Amniotic stem cell (primary cell): ENCODE measurements around the gene GABRR3.
"Not testable (repeated sequence)": the region's sequence is repeated elsewhere in the genome, so short reads cannot be mapped to it uniquely, and the experiment has no call there.

Experiments
- DNase-seq: peaks from one replicate; lab custom pipeline; 2025; lab: John Stamatoyannopoulos, UW

Gene GABRR3

DNA sequence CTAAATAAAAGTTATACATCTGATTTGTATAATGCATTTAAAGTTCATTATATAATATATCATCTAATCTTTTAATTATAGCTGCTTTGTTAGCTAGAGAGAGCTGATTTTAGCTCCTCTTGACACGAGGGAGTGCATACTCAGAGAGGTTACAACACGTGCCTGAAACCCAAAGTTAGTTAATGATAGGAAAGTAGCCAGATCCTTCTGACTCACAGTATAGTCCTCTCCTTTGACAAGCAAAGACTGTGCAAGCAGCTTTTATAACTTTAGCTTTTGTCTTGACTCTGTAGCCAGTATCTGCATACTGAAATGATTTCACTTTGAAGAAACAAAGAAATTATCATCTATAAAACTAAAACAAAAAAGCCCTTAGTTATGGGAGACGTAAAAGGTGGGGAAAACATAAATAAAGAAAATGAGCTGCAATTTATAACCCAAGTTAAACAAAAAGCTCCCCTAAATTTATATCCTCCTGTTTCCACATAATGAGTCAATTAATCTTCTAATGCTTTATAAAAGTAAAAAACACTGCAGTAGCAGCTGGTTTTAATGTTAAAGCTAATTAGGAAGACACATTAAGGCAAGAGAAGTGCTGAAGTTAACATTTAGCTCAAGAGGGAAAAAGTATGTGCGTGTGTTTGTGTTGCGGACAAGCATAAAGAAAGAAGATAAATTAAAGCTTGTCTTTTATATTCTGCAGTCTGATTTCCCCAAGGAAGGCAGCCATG is 13.1 kb downstream of the GABRR3 start:
- DNase-seq, result no peak

DNA sequence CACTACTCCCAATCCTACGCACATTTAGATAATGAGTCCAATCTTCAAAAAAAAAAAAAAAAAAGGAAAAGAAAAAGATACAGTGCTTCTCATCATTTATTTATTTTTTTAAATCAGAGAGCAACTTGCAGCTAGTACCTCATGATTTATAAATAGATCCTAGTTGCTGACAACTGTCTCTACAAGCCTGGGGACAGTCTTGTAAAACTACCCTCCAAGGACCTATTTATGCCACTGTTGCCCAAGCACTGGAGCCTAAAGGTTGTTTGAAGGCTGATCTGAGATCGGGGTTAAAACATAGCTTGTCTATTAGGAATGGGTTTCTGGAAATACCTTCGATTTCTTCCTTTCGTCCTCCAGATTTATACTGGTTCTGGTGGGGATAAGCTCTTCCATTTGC is 14.7 kb downstream of the GABRR3 start:
- no peak for DNase-seq

DNA sequence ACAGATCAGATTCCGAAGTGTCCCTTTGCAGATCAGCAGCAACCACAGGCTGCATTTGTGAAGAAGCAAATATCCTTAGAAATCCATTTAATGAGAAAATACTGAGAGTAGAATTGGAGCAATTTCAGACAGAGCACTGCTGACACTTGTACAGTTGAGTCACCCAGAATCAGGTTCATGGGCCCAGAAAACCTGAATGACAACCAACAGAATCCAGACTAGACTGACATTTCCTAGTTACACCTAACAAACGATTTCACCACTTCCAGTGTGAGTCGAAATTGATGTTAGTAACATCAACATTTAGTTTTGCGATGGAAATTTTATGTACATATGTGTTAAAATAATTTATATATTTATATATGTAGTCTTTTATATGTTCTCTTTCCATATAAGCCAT is 16.8 kb downstream of the GABRR3 start:
- no peak for DNase-seq

- DNase-seq, result no peak
Measured at GRCh38 chr3:98014268-98014585, 20.9 kb downstream of the GABRR3 start.

DNA sequence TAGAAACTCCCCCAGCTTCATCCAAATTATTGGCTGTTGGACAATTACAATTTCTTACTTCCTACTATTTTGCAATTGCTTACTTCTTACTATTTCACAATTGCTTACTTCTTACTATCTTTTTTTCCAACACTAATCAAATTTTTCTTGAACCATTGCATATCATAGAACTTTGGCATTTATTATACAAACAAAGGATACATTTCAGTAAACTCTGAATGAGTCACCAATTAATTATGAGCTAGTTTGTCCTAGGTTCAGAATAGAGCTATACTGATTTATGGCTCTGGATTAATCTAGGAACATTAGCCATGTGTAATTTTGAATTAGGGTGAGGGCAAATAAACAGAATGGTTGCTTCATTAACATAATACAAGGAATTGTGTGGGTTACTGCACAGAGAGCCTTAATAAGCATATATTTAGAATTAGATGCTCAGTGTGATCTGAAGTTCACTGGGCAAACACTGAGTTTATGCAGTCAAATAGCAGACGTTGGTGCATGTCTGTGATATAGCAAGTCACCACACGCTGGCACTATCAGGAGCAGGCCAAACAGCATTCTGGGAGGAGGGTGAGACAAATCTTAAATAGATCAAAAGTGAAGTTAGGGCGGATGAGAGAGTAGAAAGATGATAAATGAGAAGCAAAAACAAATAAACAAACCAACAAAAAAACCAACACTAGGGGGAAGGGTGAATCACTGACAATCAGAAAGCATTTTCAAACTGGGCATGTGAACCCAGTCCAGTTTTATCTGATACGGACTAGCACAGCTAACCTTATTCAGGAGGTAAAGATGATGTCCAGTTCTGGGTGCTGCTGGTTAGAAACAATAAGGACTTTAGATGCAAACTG is 21.5 kb downstream of the GABRR3 start:
- no peak for DNase-seq

- no peak for DNase-seq
Measured at GRCh38 chr3:98012979-98013378, 22.1 kb downstream of the GABRR3 start.

GRCh38 chr3:98010883-98011449 is 24.1 kb downstream of the GABRR3 start:
- not testable (repeated sequence) for DNase-seq

DNA sequence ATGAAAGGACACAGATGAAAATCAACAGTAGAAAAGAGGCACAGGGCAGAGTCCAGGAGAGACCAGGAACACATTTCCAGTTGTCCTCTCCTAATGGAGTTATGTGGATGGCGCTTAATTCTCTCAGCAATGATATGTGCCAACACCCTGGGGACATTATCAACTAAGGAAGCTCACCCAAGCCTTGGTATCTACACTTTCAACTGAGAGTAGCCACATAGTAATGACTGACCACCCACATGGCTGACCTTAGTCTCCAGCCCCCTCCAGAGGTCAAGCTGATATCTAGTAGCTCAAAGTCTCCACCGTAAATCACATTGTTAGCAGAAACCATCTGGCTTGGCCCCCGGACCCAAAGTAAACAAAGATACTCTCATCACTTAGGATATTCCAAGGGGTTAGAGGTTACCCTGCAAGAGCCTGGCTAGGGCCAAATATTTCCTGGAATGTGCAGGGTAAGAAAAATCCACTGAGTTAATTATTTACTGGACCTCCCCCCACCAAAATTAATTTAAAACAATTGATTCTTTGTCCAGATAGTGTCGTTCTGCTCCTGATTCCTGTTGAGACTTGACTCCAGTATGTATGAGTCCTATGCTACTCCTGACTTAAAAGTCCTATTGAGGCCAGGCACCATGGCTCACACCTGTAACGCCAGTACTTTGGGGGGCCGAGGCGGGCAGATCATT is 24.8 kb downstream of the GABRR3 start:
- DNase-seq, result no peak

DNA sequence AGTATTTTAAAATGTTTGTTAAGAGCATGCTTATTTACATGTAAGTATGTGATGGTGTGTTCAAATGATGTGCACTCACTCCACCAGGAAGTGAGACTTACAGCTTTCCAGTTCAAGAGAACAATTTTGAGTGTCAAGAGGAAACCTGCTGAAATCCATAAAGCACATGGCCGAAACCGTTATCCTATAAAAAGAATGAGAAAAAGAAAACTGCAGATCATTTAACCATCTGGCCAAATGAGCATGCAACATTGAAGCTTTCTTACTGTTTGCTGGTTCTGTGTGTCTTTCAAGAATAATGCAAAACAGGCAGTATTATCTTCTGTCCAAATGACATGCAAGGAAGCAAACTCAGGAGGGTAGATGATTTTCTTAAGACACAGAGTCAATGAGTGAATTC is 26.3 kb downstream of the GABRR3 start:
- no peak for DNase-seq

GRCh38 chr3:98005438-98005837 is 29.7 kb downstream of the GABRR3 start:
- DNase-seq, result no peak

DNA sequence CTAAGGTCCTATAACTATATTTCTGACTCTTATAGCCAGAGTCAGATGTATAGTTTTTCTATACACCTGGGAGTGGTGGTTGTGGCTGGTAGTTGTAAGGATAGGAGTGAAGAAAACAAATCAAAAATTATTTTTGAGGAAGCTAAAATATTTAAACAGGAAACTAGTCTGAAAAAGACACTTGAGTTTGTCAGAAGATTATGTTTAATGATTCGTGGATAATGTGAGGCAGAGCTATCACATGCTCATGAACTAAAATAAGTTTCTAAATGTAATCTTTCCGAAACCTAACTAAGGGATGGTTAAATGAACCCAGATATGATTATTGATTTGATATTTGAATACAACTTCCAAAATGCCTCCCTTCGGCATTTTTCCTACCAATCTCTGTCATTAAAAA is 30.4 kb downstream of the GABRR3 start:
- no peak for DNase-seq

- no peak for DNase-seq
Measured at GRCh38 chr3:98003306-98003969, 31.7 kb downstream of the GABRR3 start.

DNA sequence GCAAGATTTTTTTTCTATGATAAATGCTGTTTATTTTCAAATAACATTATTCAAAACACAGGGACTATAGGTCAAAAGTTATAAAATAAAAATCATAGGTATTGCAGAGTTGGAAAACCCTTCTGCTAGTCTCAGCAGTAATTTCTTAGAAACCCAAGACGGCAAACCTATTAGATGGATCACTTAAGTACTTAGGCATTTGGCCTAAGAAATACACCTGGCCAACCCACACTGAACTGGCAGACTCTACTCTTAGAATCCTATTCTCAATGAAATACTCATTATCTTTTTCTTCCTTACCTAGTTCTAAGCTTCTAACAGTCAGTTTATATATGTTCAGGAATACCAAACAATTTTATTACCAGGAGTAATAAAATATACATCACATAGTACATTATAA is 32.4 kb downstream of the GABRR3 start:
- DNase-seq, result no peak

DNA sequence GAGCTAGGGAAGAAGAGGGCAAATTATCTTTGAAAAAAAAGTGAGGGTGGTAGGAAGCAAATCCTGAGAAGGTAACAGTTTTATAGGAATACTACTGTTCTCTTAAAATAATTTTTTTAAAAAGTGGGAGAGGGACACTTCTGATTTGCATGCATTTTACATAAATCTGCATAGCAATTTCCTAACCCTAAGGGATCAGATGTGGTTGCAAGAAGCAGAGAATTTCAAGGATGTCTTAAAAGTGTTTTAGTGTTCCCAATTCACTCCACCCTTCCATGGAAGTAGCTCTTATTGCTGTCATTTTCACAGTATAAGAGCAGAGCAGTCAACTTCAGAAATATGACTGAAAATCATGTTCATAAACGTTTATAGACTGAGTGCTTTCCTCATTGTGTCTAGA is 35.1 kb downstream of the GABRR3 start:
- DNase-seq, result no peak

DNA sequence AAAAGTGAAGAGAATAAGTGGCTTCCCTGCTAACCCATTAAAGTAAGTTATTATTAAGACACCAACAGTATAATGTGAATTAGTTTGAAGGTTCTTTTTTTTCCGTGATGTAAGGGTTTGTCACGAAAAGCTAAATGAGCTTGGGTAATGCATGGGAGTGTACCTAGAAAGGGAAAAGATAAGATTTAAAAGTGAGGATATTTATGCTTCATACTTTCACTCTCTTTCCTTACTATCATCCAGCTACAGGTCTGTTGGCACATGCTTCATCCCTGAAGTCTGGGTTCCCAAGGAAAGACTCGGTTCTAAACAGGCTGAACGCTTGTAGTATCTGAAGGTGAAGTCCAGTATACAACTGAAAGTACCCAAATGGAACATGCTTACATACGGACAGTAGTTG is 36.0 kb downstream of the GABRR3 start:
- no peak for DNase-seq

DNA sequence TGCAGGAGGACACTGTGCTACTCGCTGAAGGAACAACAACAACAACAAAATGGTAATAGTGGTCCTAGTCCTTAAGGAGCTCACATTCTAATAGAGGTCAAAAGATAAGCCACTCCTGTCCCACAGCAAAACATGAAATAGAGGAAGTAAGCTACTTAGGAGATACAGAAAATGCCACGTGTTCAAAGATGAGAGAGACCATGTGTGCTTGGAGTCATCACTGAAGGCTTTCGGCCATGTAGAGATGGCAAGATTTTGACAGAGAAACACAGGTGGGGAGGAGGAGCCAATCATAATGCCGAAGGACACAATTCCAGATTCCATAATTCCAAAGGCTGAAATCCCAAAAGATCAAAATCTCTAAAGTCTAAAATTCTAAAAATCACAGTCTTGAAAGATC is 38.1 kb downstream of the GABRR3 start:
- no peak for DNase-seq

GRCh38 chr3:97994328-97994945 is 40.7 kb downstream of the GABRR3 start:
- DNase-seq, result no peak

DNA sequence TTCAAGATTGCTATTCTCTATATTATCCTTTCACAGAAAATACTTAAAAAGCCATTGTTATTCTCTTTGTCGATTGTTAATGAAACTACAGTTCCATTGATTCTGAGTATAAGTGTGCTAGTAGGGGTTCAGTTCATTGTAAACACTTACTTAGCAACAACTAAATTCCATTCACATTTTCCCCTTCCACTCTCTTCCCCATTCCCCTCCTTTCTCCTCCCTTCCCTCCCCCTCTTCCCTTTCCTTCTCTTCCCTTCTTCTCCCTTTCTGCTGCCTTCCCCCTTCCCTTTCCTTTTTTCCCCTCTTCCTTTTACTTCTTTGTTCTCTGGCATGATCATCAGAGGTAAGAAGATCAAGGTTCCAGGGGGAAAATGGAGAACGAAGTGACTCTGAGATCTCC is 41.6 kb downstream of the GABRR3 start:
- DNase-seq, result no peak

GRCh38 chr3:97992547-97993173 is 42.5 kb downstream of the GABRR3 start:
- no peak for DNase-seq

- no peak for DNase-seq
Measured at GRCh38 chr3:97991293-97991682, 43.8 kb downstream of the GABRR3 start.

GRCh38 chr3:97990624-97991292 is 44.4 kb downstream of the GABRR3 start:
- DNase-seq, result no peak
